GM12892 (cell line): ENCODE measurements around the gene ATP8A1.

Experiments used
- POLR2A ChIP-seq: IDR thresholded peaks from 2 replicates; pipeline ENCODE4 v1.6.1; 2011; ENCODE audit warnings: low read depth, low read length, control low read depth
- POLR2AphosphoS5 ChIP-seq: IDR thresholded peaks from 2 replicates; pipeline ENCODE4 v1.6.1; 2011; ENCODE audit warnings: low read depth, low read length, control low read depth

DNA sequence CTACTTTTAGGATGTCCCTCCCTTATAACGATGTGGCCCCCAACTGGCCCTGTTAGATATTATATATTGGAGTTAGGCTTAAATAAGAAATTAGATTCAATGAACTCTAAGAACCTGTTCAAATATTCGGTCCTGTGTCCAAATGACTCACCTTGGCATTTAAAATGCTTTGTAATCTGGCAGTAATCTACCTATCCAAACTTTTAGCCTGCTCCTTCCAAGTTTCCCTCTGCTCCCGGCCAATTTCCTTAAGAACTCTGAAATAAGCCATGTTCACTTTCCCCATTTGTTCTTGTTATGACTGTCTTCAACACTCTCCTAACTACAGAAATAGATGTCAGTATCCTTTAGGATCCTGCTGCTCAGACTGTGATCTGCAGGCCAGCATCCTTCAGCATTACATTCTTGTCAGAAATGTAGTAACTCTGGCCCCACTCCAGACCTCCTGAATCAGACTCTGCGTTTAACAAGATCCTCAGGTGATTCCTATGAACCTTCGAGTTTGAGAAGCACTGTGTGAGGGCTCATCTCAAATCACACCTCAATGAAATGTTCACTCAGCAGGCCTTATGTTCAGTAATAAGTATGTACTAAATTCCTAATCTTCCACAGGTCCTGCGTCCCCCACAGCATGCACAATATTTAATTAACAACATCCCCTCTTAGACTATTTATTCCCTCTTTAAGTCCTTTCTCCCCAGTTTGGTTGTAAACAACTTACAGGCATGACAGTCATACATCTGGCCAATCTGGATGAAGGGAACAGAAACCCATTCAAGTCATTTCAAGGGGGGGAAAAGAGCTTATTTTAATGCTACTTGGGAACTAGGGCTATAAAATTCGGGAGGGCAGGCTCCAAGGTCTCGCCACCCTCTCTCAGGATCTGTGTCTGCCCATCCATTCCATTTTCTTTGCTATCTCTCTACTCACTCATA, 3.0 kb downstream of the ATP8A1 start:
- TF ChIP-seq POLR2A (no peak), POLR2AphosphoS5 (no peak)
